Smooth muscle cell (in vitro differentiated cells): Measurements from ENCODE around the gene GABRR2. TPM values are rescaled to one million over a fixed set of nuclear protein-coding genes. Genes with fewer than 3 reads are reported as not detected.

Experiments
- DNase-seq: peaks from one replicate; lab custom pipeline; 2025; ENCODE audit not compliant: unreplicated experiment; lab: John Stamatoyannopoulos, UW
- H2AFZ ChIP-seq: fragments of 200-600 bp; sonication (generic); 2 replicates; pipeline ENCODE4 v1.6.0; 2016; ENCODE audit warnings: antibody characterized with exemption, low read depth, mild to moderate bottlenecking
- H3F3A ChIP-seq: fragments of 200-600 bp; sonication (generic); 2 replicates; pipeline ENCODE4 v1.6.0; 2017; ENCODE audit warnings: antibody characterized with exemption, low read depth
- H3K27ac ChIP-seq: fragments of 200-600 bp; sonication (generic); 2 replicates; pipeline ENCODE4 v1.5.1; 2016; ENCODE audit warnings: low read depth, mild to moderate bottlenecking
- H3K27me3 ChIP-seq: fragments of 200-600 bp; sonication (generic); 2 replicates; pipeline ENCODE4 v1.6.1; 2016; ENCODE audit warnings: low read depth, mild to moderate bottlenecking
- H3K36me3 ChIP-seq: fragments of 200-600 bp; sonication (generic); 2 replicates; pipeline ENCODE4 v1.5.1; 2016; ENCODE audit warnings: low read depth
- H3K4me1 ChIP-seq: fragments of 200-600 bp; sonication (generic); 2 replicates; pipeline ENCODE4 v1.5.1; 2016; ENCODE audit warnings: low read depth
- H3K4me2 ChIP-seq: fragments of 200-600 bp; sonication (generic); 2 replicates; pipeline ENCODE4 v1.6.0; 2016; ENCODE audit warnings: mild to moderate bottlenecking
- H3K4me3 ChIP-seq: fragments of 200-600 bp; sonication (generic); 2 replicates; pipeline ENCODE4 v1.5.1; 2016; ENCODE audit warnings: mild to moderate bottlenecking
- H3K79me2 ChIP-seq: fragments of 200-600 bp; sonication (generic); 2 replicates; pipeline ENCODE4 v1.6.0; 2016; ENCODE audit warnings: low read depth, mild to moderate bottlenecking
- H3K9ac ChIP-seq: fragments of 200-600 bp; sonication (generic); 2 replicates; pipeline ENCODE4 v1.6.0; 2016; ENCODE audit warnings: low read depth
- H3K9me3 ChIP-seq: fragments of 200-600 bp; sonication (generic); replicated peaks from 2 replicates; pipeline ENCODE4 v1.5.1; 2016; ENCODE audit warnings: low read depth
- H4K20me1 ChIP-seq: fragments of 200-600 bp; sonication (generic); 2 replicates; pipeline ENCODE4 v1.6.0; 2016; ENCODE audit warnings: low read depth
- WGBS: methylation state at CpG from one replicate; pipeline ENCODE4 v1.1.7; 2016; ENCODE audit warnings: low lambda C conversion rate; 5-methylcytosine and 5-hydroxymethylcytosine counted together
- polyA plus RNA-seq: library from polyadenylated mRNA; unstranded; fragments of >200 nt; fragmentation: Nextera tagmentation; extraction: Ambion mirVana; gene quantifications from 2 replicates; pipeline ENCODE4 v1.2.1, GENCODE V29; 2016
- total RNA-seq: library from RNA; depleted of rRNA; stranded (reverse); fragments of >200 nt; gene quantifications from 2 replicates; pipeline ENCODE4 v1.2.3, GENCODE V29; 2014
- TF ChIP-seq, protein P1 (sequence below): fragments of 200-600 bp; sonication (generic); IDR thresholded peaks from 2 replicates; pipeline ENCODE4 v1.5.1; 2017; ENCODE audit warnings: borderline replicate concordance, mild to moderate bottlenecking, antibody characterized with exemption; ENCODE audit not compliant: insufficient read depth, poor library complexity, severe bottlenecking

Gene GABRR2
- total and polyA plus RNA-seq, 2 experiments from 2014 or later: 0.24 to 3.2 TPM

DNA sequence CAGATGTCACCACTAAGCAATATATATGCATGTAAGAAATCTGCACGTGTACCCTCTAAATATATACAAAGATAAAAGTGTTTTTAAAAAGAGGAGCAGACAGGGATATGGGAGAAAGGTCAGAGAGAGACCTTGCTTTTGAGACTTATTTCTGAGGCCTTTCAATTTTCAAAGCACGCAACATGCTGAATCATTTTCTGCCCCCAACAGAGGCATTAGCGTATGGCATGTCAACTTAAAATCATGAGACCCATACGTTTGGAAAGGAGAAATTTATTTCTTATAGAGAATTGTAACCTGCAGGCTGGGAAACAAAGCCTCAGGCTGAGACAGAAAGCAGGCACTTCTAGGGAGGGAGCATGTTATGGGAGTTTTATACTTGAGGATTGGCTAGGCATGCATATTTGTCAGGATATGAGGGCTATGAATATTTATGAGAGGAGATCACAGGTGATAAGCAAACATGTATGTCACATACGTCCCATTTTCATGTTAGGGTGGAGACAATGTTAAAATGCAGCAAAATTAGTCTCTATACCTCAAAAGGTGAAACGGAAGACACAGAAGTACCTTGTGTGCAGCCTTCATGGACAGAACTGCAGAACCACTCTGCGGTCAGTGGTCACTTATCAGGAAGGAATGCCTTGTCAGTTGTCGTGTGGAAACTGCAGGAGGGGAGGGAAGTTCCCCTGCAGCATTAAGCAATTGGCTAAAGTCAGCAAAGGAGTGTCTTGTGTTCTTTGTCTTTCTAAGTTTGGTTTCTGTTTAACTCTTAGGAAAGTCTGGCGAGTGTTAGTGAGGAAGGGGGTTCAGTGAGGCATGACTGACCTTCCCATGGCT is 6.3 kb upstream of the GABRR2 start:
- peaks cover 2% of the 10 kb centered on the region for H3K36me3 ChIP-seq
- no peak for DNase-seq
- H3K4me2 ChIP-seq: no peak overlapping the region
- no peaks in the 10 kb centered on the region for H3K4me1 ChIP-seq
- H2AFZ ChIP-seq: no peak overlapping the region
- peaks cover 5% of the 10 kb centered on the region for H3F3A ChIP-seq
- 84% methylated on average over 9 of the region's 9 CpGs for WGBS
- H3K79me2 ChIP-seq: no peaks in the 10 kb centered on the region
- TF ChIP-seq, protein P1, sequence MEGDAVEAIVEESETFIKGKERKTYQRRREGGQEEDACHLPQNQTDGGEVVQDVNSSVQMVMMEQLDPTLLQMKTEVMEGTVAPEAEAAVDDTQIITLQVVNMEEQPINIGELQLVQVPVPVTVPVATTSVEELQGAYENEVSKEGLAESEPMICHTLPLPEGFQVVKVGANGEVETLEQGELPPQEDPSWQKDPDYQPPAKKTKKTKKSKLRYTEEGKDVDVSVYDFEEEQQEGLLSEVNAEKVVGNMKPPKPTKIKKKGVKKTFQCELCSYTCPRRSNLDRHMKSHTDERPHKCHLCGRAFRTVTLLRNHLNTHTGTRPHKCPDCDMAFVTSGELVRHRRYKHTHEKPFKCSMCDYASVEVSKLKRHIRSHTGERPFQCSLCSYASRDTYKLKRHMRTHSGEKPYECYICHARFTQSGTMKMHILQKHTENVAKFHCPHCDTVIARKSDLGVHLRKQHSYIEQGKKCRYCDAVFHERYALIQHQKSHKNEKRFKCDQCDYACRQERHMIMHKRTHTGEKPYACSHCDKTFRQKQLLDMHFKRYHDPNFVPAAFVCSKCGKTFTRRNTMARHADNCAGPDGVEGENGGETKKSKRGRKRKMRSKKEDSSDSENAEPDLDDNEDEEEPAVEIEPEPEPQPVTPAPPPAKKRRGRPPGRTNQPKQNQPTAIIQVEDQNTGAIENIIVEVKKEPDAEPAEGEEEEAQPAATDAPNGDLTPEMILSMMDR: no peak
- no peak overlapping the region for H3K4me3 ChIP-seq
- H3K27me3 ChIP-seq: no peaks in the 10 kb centered on the region
- H3K9me3 ChIP-seq: no peaks in the 10 kb centered on the region
- peaks cover 35% of the 10 kb centered on the region for H4K20me1 ChIP-seq
- no peak overlapping the region for H3K9ac ChIP-seq
- peak overlapping the region; percentile 27 for H3K27ac ChIP-seq

DNA sequence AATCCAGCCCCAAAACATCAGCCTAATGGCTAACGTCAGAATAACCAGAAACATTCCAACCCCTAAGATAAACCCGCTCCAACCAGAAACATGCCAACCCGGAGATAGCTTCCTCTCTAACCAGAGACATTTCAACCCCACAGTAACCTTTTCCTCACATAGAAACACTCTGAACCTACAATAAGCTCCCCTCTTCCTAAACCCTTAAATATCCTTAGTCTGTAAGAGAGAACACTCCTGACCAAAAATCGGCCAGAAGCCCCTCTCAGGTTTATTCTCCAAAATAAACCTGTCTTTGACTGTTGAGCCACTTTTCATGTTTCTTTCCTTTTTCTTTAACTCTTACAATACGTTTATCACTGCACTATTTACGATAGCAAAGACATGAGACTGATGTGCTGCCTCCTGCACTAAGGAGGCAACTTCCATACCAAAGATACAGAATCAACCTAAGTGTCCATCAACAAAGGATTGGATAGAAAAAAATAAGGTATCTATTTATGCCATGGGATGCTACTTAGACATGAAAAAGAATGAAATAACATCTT is 5.0 kb upstream of the GABRR2 start:
- no peak overlapping the region for H3K4me2 ChIP-seq
- H2AFZ ChIP-seq: no peak overlapping the region
- H3K36me3 ChIP-seq: no peaks in the 10 kb centered on the region
- H3K79me2 ChIP-seq: no peaks in the 10 kb centered on the region
- no peak overlapping the region for H3K27ac ChIP-seq
- H3F3A ChIP-seq: peaks cover 5% of the 10 kb centered on the region
- H3K9me3 ChIP-seq: no peaks in the 10 kb centered on the region
- H3K4me3 ChIP-seq: no peak overlapping the region
- peaks cover 35% of the 10 kb centered on the region for H4K20me1 ChIP-seq
- no peaks in the 10 kb centered on the region for H3K4me1 ChIP-seq
- no peaks in the 10 kb centered on the region for H3K27me3 ChIP-seq
- WGBS: 93% methylated on average over 6 of the region's 6 CpGs
- no peak overlapping the region for H3K9ac ChIP-seq
- DNase-seq: no peak
- TF ChIP-seq, protein P1: no peak

DNA sequence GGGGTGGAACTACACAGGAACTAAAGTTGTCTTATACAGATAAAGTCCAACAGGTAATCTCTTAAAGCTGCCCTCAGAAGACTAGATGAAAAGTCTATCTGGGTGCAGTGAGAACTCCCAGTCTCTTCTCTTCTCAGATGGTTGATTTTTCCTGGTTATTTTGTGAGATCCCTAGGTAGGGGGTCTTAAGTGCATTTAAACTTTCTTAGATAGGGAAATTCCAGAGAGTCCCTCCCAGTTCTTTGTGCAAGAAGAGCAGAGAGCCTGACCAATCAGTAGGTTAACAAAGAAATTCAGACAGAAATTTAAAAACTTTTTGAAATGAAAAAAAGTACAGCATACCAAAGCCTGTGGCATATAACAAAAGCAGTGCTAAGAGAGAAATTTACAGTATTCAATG is 2.0 kb upstream of the GABRR2 start:
- Histone ChIP-seq H3K27me3 (no peaks in the 10 kb centered on the region), H3K4me2 (no peak overlapping the region), H2AFZ (no peak overlapping the region), H3K27ac (no peak overlapping the region), H4K20me1 (peaks cover 36% of the 10 kb centered on the region), H3K36me3 (no peaks in the 10 kb centered on the region), H3K9ac (no peak overlapping the region), H3K9me3 (no peaks in the 10 kb centered on the region), H3K4me3 (no peak overlapping the region), H3K79me2 (no peaks in the 10 kb centered on the region), H3K4me1 (peaks cover 14% of the 10 kb centered on the region), H3F3A (peaks cover 4% of the 10 kb centered on the region)
- DNase-seq: no peak
- TF ChIP-seq, protein P1: no peak
